ENCODE results near the gene PDE4C. TPM values are rescaled to one million over a fixed set of nuclear protein-coding genes. Genes with fewer than 3 reads are reported as not detected.

The PDE4C gene
- polyA plus RNA-seq, 10 donors, result 0.99 to 5.0 (median 2.7) TPM

GRCh38 chr19:18198374-18198773, 27.9 kb downstream of the PDE4C start:
- no peak for DNase-seq

- DNase-seq, result no peak
These were observed 28.3 kb downstream of the PDE4C start for GRCh38 chr19:18197941-18198340.

GRCh38 chr19:18197306-18197705, 28.9 kb downstream of the PDE4C start:
- no peak for DNase-seq

- no peak for DNase-seq
These were observed 29.8 kb downstream of the PDE4C start for GRCh38 chr19:18196511-18196845.

- DNase-seq, result no peak
These were observed 31.5 kb downstream of the PDE4C start for GRCh38 chr19:18194554-18195238.

- DNase-seq, result no peak
These were observed 32.1 kb downstream of the PDE4C start for GRCh38 chr19:18194181-18194530.

- DNase-seq, result no peak
These were observed 32.7 kb downstream of the PDE4C start for GRCh38 chr19:18193388-18194180.

GRCh38 chr19:18192673-18193387, 33.4 kb downstream of the PDE4C start, which contains the start of gene MPV17L2:
Gene MPV17L2 (plus strand): TSS chr19:18193218. CDS start chr19:18193282, 64 bp downstream.
- DNase-seq, result peak; percentile 99 to 100 (median 100)

- peak in 1 of 3 donors; percentile 35 for DNase-seq
These were observed 34.6 kb downstream of the PDE4C start for GRCh38 chr19:18191640-18192062.

GRCh38 chr19:18190278-18190677, 36.0 kb downstream of the PDE4C start:
- DNase-seq, result peak in 1 of 3 donors; percentile 0

GRCh38 chr19:18185538-18185937, 40.7 kb downstream of the PDE4C start:
- DNase-seq, result no peak

GRCh38 chr19:18183529-18183928, 42.7 kb downstream of the PDE4C start:
- no peak for DNase-seq

- no peak for DNase-seq
These were observed 46.3 kb downstream of the PDE4C start for GRCh38 chr19:18179957-18180356.

GRCh38 chr19:18176367-18177310, 49.6 kb downstream of the PDE4C start:
- DNase-seq, result no peak

GRCh38 chr19:18174983-18175382, 51.3 kb downstream of the PDE4C start:
- DNase-seq, result no peak

Other genes starting within 250 kb of the PDE4C start
- gene ARRDC2, start 218.3 kb downstream of the PDE4C start, polyA plus RNA-seq (ENCODE audit: insufficient read length in 10 of 10), result 1 to 10 TPM; 3.6 to 5.9 (median 4.7) TPM
- gene IL12RB1, start 139.5 kb downstream of the PDE4C start, polyA plus RNA-seq (ENCODE audit: insufficient read length in 10 of 10), result 1 to 10 TPM in 1 of 10 donors, under 1 TPM in 9; 0.10 to 1.6 (median 0.39) TPM
- gene MAST3, start 128.7 kb downstream of the PDE4C start, polyA plus RNA-seq (ENCODE audit: insufficient read length in 10 of 10), result 10 to 100 TPM in 1 of 10 donors, 1 to 10 TPM in 9; 5.7 to 13.6 (median 8.8) TPM
- 10 to 100 TPM; 35.8 to 49.1 (median 43.4) TPM for gene PIK3R2, start 73.3 kb downstream of the PDE4C start, polyA plus RNA-seq (ENCODE audit: insufficient read length in 10 of 10)
- gene IFI30, start 52.6 kb downstream of the PDE4C start, polyA plus RNA-seq (ENCODE audit: insufficient read length in 10 of 10), result 1 to 10 TPM in 4 of 10 donors, under 1 TPM in 3, not detected in 3; 0.50 to 1.8 (median 1.1) TPM
- gene MPV17L2, start 33.2 kb downstream of the PDE4C start, polyA plus RNA-seq (ENCODE audit: insufficient read length in 10 of 10), result 1 to 10 TPM; 4.3 to 7.6 (median 5.2) TPM
- gene RAB3A, start 22.4 kb downstream of the PDE4C start, polyA plus RNA-seq (ENCODE audit: insufficient read length in 10 of 10), result 1 to 10 TPM; 2.4 to 4.3 (median 3.7) TPM
- 1 to 10 TPM; 1.5 to 5.5 (median 3.0) TPM for gene IQCN, start 48.0 kb upstream of the PDE4C start, polyA plus RNA-seq (ENCODE audit: insufficient read length in 10 of 10)
- gene JUND, start 55.2 kb upstream of the PDE4C start, polyA plus RNA-seq (ENCODE audit: insufficient read length in 10 of 10), result 100 to 1,000 TPM in 7 of 10 donors, 10 to 100 TPM in 3; 78.2 to 184 (median 137) TPM
- 100 to 1,000 TPM in 1 of 10 donors, 10 to 100 TPM in 9; 65.1 to 100 (median 78.1) TPM for gene LSM4, start 96.6 kb upstream of the PDE4C start, polyA plus RNA-seq (ENCODE audit: insufficient read length in 10 of 10)
- 10 to 100 TPM in 5 of 10 donors, 1 to 10 TPM in 5; 8.6 to 15.8 (median 10.2) TPM for gene PGPEP1, start 114.2 kb upstream of the PDE4C start, polyA plus RNA-seq (ENCODE audit: insufficient read length in 10 of 10)
- gene GDF15, start 159.7 kb upstream of the PDE4C start, polyA plus RNA-seq (ENCODE audit: insufficient read length in 10 of 10), result 1 to 10 TPM in 3 of 10 donors, under 1 TPM in 7; 0.26 to 1.8 (median 0.84) TPM
- gene LRRC25, start 171.2 kb upstream of the PDE4C start, polyA plus RNA-seq (ENCODE audit: insufficient read length in 10 of 10), result 1 to 10 TPM; 1.0 to 2.5 (median 1.5) TPM
- gene SSBP4, start 193.0 kb upstream of the PDE4C start, polyA plus RNA-seq (ENCODE audit: insufficient read length in 10 of 10), result 100 to 1,000 TPM in 3 of 10 donors, 10 to 100 TPM in 7; 65.2 to 124 (median 96.0) TPM
- gene ISYNA1, start 211.7 kb upstream of the PDE4C start, polyA plus RNA-seq (ENCODE audit: insufficient read length in 10 of 10), result 100 to 1,000 TPM in 9 of 10 donors, 10 to 100 TPM in 1; 99.2 to 163 (median 127) TPM

Data from muscle of back (tissue), 11 donors.